Immature natural killer cell (primary cell): ENCODE results near the gene PITPNM3. TPM values are rescaled to one million over a fixed set of nuclear protein-coding genes. Genes with fewer than 3 reads are reported as not detected.

Source experiments
- DNase-seq, 3 donors: peaks; one replicate each; pipeline ENCODE4 v3.0.0; 2022; ENCODE audit warnings: mixed read lengths in 1 of 3
- H3K27ac Mint-ChIP-seq, 6 donors: one replicate each; pipeline ENCODE4 v1.8.0; 2020; ENCODE audit warnings: mixed read lengths in 6 of 6, mild to moderate bottlenecking in 5 of 6, inconsistent platforms in 4 of 6, moderate library complexity in 3 of 6
- H3K27me3 Mint-ChIP-seq, 3 donors: one replicate each; pipeline ENCODE4 v1.8.0; 2020 to 2021; ENCODE audit warnings: low read depth in 3 of 3, mild to moderate bottlenecking in 3 of 3, mixed read lengths in 3 of 3, moderate library complexity in 3 of 3, inconsistent platforms in 1 of 3
- H3K36me3 Mint-ChIP-seq, 3 donors: one replicate each; pipeline ENCODE4 v1.8.0; 2020; ENCODE audit warnings: mixed read lengths in 3 of 3, inconsistent platforms in 2 of 3, mild to moderate bottlenecking in 2 of 3
- H3K4me1 Mint-ChIP-seq, 2 donors: one replicate each; pipeline ENCODE4 v1.8.0; 2020; ENCODE audit warnings: inconsistent platforms in 2 of 2, mild to moderate bottlenecking in 2 of 2, mixed read lengths in 2 of 2, moderate library complexity in 1 of 2
- H3K4me3 Mint-ChIP-seq, 5 donors: one replicate each; pipeline ENCODE4 v1.8.0; 2020; ENCODE audit warnings: mild to moderate bottlenecking in 5 of 5, mixed read lengths in 5 of 5, inconsistent platforms in 3 of 5, moderate library complexity in 3 of 5
- H3K9me3 Mint-ChIP-seq, 6 donors: one replicate each; pipeline ENCODE4 v1.8.0; 2020; ENCODE audit warnings: mild to moderate bottlenecking in 6 of 6, mixed read lengths in 6 of 6, inconsistent platforms in 4 of 6, moderate library complexity in 3 of 6
- polyA plus RNA-seq, 3 donors: library from polyadenylated mRNA; unstranded; fragments of 300-500 nt; fragmentation: Illumina TruSeq; gene quantifications; one replicate each; pipeline ENCODE4 v1.2.3, GENCODE V29; 2021

Gene PITPNM3
- polyA plus RNA-seq, 3 donors from 2014 or later, result 0.02 TPM; not detected in 2

DNA sequence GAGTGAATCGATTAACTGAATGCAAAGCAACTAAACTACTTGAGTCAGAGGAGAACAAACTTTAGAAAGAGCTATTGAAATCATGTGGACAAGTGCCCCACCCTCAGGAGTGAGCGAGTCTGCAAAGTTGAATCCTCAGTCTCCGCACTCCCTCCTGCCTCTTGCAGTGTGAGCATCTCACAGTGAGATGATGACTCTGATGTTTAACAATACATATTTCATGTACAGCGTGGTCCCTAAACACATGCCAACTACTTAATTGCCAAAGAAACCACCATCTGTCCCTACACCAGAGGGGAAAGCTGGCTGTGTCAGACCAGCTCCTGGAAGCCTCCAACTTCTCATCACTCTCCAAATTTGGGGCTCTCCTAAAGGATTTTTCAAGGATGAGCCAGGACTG lies 80.9 kb downstream of the PITPNM3 start:
- no peak overlapping the region for H3K27ac Mint-ChIP-seq
- H3K36me3 Mint-ChIP-seq, result no peaks in the 10 kb centered on the region
- no peak overlapping the region for H3K4me3 Mint-ChIP-seq
- H3K9me3 Mint-ChIP-seq, result no peaks in the 10 kb centered on the region
- H3K4me1 Mint-ChIP-seq, result no peaks in the 10 kb centered on the region
- H3K27me3 Mint-ChIP-seq, result peaks cover 0 to 3% (median 2%) of the 10 kb centered on the region in 3 donors
- no peak for DNase-seq

- Mint-ChIP-seq H3K36me3 (no peaks in the 10 kb centered on the region), H3K27ac (no peak overlapping the region), H3K4me1 (no peaks in the 10 kb centered on the region), H3K27me3 (peaks cover 0 to 3% (median 2%) of the 10 kb centered on the region in 3 donors), H3K4me3 (no peak overlapping the region), H3K9me3 (no peaks in the 10 kb centered on the region)
- no peak for DNase-seq
Observed at GRCh38 chr17:6474906-6475305, 81.4 kb downstream of the PITPNM3 start.

GRCh38 chr17:6474376-6474775 lies 82.0 kb downstream of the PITPNM3 start:
- H3K9me3 Mint-ChIP-seq, result no peaks in the 10 kb centered on the region
- H3K4me3 Mint-ChIP-seq, result no peak overlapping the region

DNA sequence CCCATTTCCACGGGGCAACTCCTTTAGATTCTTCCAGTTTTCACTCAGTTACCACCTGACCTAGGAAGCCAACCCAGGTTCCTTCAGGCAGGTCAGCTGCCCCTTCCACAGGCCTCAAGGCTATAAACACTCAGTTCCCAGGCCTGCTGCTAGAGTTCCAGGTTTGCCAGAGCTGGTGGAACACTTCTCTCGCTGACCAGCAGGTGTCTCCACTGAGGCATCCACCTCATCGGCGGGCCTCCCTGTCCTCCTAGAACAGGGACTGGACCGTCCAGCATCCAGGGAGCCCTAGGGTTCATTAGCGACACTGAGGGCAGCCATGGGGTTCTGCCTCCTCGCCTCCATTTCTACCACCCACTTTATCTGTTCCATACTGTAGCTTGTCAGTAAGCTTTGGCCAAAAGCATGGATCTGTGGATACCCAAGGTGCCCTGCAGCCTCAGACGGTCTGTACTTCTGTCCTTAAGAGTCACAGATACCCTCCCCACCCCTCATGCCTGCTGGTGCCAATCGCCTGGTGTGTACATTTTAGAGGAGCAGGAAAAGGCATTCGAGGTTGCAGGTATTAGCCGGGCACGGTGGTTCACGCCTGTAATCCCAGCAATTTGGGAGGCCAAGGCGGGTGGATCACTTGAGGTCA lies 83.1 kb downstream of the PITPNM3 start:
- no peaks in the 10 kb centered on the region for H3K36me3 Mint-ChIP-seq
- H3K27ac Mint-ChIP-seq, result no peak overlapping the region
- no peaks in the 10 kb centered on the region for H3K9me3 Mint-ChIP-seq

More at GRCh38 chr17:6474376-6474775, 82.0 kb downstream of the PITPNM3 start:
- Mint-ChIP-seq H3K4me1 (no peaks in the 10 kb centered on the region), H3K27me3 (peaks cover 0 to 3% (median 2%) of the 10 kb centered on the region in 3 donors), H3K27ac (no peak overlapping the region), H3K36me3 (no peaks in the 10 kb centered on the region)
- DNase-seq, result no peak

DNA sequence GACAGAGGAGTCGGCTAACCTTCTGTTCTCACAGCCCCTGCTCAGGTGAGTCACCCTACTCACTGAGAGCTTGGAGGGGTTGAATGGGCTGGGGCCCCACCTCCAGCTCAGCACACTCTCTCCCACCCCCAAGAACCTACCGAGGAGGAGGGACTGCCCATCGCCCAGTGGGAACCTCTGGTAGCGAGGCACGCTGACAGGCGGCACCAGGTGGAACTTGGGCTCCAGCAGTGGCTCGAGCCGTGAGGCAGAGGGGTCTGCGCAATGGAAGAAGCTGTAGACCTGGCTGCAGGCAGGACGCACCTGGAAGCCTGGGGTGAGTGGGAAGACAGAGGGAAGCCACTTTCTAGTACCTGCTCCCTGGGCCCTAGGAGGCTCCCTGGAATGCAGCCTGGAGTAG lies 83.8 kb downstream of the PITPNM3 start:
- no peak for DNase-seq
- Mint-ChIP-seq H3K4me3 (no peak overlapping the region), H3K27ac (no peak overlapping the region), H3K9me3 (no peaks in the 10 kb centered on the region), H3K4me1 (no peaks in the 10 kb centered on the region), H3K27me3 (peaks cover 2 to 3% (median 3%) of the 10 kb centered on the region in 3 donors), H3K36me3 (no peaks in the 10 kb centered on the region)

More for the DNA sequence above, 83.1 kb downstream of the PITPNM3 start:
- DNase-seq, result peak; percentile 38 to 51 (median 43)
- Mint-ChIP-seq H3K27me3 (peaks cover 2 to 3% (median 3%) of the 10 kb centered on the region in 3 donors), H3K4me3 (no peak overlapping the region), H3K4me1 (no peaks in the 10 kb centered on the region)

GRCh38 chr17:6471531-6472465 lies 84.6 kb downstream of the PITPNM3 start:
- Mint-ChIP-seq H3K4me1 (no peaks in the 10 kb centered on the region), H3K9me3 (no peaks in the 10 kb centered on the region), H3K4me3 (no peak overlapping the region), H3K27ac (no peak overlapping the region), H3K36me3 (no peaks in the 10 kb centered on the region), H3K27me3 (peaks cover 2 to 3% (median 3%) of the 10 kb centered on the region in 3 donors)
- DNase-seq, result no peak

GRCh38 chr17:6470751-6471521 lies 85.4 kb downstream of the PITPNM3 start:
- no peaks in the 10 kb centered on the region for H3K36me3 Mint-ChIP-seq
- H3K4me3 Mint-ChIP-seq, result no peak overlapping the region
- H3K4me1 Mint-ChIP-seq, result no peaks in the 10 kb centered on the region
- no peak for DNase-seq
- no peak overlapping the region for H3K27ac Mint-ChIP-seq
- H3K27me3 Mint-ChIP-seq, result peaks cover 3 to 6% (median 4%) of the 10 kb centered on the region in 3 donors
- no peaks in the 10 kb centered on the region for H3K9me3 Mint-ChIP-seq

GRCh38 chr17:6470146-6470718 lies 86.1 kb downstream of the PITPNM3 start:
- no peaks in the 10 kb centered on the region for H3K36me3 Mint-ChIP-seq
- DNase-seq, result no peak
- H3K27me3 Mint-ChIP-seq, result peaks cover 3 to 6% (median 4%) of the 10 kb centered on the region in 3 donors
- H3K4me1 Mint-ChIP-seq, result no peaks in the 10 kb centered on the region
- H3K4me3 Mint-ChIP-seq, result no peak overlapping the region
- H3K27ac Mint-ChIP-seq, result no peak overlapping the region
- no peaks in the 10 kb centered on the region for H3K9me3 Mint-ChIP-seq

- no peak overlapping the region for H3K4me3 Mint-ChIP-seq
- H3K27ac Mint-ChIP-seq, result no peak overlapping the region
- DNase-seq, result no peak
- H3K27me3 Mint-ChIP-seq, result peaks cover 3 to 6% (median 4%) of the 10 kb centered on the region in 3 donors
- H3K9me3 Mint-ChIP-seq, result no peaks in the 10 kb centered on the region
- H3K4me1 Mint-ChIP-seq, result no peaks in the 10 kb centered on the region
- no peaks in the 10 kb centered on the region for H3K36me3 Mint-ChIP-seq
Observed at GRCh38 chr17:6468051-6468790, 88.1 kb downstream of the PITPNM3 start.

DNA sequence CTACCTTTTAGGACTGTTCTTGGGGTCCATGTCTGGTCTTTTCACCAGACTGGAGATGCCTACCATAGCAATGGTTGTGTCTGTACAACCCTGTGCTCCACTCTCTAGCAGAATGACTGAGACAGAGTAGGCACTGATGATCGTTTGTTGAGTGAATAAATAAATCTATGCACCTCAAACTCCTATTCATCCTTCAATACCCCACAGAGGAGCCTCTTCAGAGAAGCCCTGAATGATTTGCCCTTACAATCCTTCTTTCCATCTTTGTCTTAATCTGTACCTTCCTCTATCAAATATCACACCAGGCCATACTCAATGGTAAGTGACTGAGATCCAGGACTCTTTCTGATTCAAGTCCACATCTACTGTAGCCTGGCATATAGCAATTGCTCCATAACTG lies 88.8 kb downstream of the PITPNM3 start:
- no peaks in the 10 kb centered on the region for H3K36me3 Mint-ChIP-seq
- no peaks in the 10 kb centered on the region for H3K9me3 Mint-ChIP-seq
- H3K27ac Mint-ChIP-seq, result no peak overlapping the region
- peaks cover 3 to 5% (median 3%) of the 10 kb centered on the region in 3 donors for H3K27me3 Mint-ChIP-seq
- no peaks in the 10 kb centered on the region for H3K4me1 Mint-ChIP-seq
- no peak for DNase-seq
- H3K4me3 Mint-ChIP-seq, result no peak overlapping the region

DNA sequence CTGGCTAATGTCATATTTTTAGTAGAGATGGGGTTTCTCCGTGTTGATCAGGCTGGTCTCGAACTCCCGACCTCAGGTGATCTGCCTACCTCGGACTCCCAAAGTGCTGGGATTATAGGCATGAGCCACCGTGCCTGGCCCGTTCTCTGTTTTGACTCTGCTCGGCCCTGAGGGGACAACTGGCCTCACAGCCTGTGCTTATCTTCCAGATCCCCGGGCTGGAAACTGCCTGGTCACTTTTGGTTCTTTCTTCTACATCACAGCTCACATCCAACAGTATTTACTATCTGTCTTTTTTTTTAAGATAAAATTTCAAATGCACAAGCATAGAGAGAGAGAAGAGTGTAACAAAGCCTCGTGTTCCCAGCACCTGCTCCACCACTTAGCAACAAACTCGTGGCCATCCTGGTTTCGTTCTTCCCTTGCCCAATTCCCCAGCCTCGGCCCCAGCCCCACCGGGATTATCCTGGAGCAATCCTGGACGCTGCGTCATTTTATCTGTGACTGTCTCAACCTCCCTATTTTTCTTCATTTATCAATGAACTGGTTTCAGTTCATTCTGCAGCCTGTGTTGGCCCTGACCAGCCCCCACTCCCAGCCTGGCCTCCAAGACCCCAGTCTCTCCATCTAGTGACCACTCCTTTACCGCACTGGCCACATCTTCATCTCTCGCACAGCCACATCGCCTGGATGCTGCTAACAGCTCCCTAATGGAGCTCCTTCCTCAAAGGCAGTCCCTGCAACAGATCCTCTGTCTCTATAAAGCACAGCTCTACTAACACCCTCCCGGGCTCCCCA lies 91.0 kb downstream of the PITPNM3 start:
- H3K4me1 Mint-ChIP-seq, result no peaks in the 10 kb centered on the region
- H3K27me3 Mint-ChIP-seq, result peaks cover 3 to 7% (median 3%) of the 10 kb centered on the region in 3 donors
- peak overlapping the region in 1 of 6 donors; percentile 36 for H3K27ac Mint-ChIP-seq
- no peaks in the 10 kb centered on the region for H3K36me3 Mint-ChIP-seq
- DNase-seq, result no peak
- H3K9me3 Mint-ChIP-seq, result no peaks in the 10 kb centered on the region
- no peak overlapping the region for H3K4me3 Mint-ChIP-seq

GRCh38 chr17:6464446-6465041 lies 91.8 kb downstream of the PITPNM3 start:
- Mint-ChIP-seq H3K4me3 (no peak overlapping the region), H3K27me3 (peaks cover 3 to 11% (median 3%) of the 10 kb centered on the region in 3 donors), H3K9me3 (no peaks in the 10 kb centered on the region), H3K27ac (no peak overlapping the region), H3K36me3 (no peaks in the 10 kb centered on the region), H3K4me1 (no peaks in the 10 kb centered on the region)
- DNase-seq, result no peak
